GM18907 (cell line): ENCODE data around the gene TOM1.
"Not testable (repeated sequence)": the region's sequence is repeated elsewhere in the genome, so short reads cannot be mapped to it uniquely, and the experiment has no call there.

ENCODE experiments used
- ATAC-seq: cut with Tn5 transposase; IDR thresholded peaks from one replicate; pipeline ENCODE4 v1.9.1; 2021; ENCODE audit warnings: mild to moderate bottlenecking, moderate library complexity; ENCODE audit not compliant: unreplicated experiment

TOM1 gene

DNA sequence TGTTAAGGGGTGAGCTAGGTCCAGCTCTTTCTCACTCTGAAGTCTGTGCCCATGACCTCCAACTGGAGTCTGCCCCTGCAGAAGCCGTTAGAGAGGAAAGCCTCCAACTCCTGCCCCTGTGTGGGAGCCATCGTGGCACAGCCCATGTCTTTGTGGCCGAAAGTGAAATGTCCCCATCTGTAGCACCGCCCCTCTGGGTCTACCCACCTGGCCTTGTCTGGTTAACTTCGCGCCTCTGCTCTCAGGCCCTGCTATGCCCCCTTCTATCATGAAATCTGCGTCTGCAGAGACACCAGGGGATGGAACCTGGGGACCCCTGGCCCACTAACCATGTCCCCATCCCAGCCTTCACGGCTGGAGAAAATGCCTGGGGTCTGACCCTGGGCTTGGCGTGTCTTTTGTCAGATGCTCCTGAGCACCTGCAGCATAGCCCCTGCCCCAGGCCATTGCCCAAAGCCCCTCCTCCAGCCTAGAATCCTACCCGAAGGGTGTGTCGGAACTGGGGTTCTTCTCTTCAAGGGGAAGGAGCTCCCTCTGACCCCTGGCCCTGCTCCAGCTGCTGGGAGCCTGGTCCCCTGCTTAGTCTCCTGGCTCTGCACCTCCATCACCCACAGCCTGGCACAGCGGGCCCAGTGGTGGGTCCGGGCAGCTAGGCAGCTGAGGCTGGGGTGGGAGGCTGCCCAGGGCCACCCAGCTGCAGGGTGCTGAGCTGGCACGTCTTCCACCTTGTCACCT is 45.4 kb downstream of the TOM1 start:
- ATAC-seq = no peak

DNA sequence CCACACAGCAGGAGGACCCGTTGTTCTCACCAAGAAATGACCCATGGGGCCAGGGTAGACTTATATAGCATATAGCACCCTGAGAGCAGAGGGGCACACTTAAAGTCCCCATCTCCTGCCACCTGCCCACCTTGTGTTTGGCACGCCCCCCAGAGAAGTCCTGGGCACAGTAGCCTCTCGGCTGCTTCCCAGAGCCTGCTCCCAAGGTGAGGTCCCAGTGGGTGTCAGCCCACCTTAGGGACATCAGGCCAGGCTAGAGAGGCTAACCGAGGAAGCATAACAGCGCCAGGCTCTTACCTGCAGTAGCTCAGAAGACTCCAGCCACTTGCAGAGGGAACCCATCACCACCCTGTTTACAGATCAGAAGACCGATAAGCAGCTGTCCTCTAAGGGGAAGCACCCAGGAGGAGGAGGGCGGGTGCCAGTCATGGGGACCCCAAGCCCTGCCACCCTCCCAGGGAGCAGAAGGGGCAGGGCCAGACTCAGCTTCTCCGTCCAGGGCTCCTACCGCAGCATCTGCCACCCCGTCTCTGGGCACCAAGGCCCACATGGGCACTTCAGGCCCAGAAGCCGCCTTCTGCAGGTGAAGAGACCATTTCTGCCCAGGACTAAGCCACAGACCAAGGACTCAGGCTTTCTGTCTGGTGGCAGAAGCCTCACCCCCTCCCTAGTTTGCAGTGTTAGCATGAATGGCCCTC is 46.3 kb downstream of the TOM1 start:
- ATAC-seq = no peak

DNA sequence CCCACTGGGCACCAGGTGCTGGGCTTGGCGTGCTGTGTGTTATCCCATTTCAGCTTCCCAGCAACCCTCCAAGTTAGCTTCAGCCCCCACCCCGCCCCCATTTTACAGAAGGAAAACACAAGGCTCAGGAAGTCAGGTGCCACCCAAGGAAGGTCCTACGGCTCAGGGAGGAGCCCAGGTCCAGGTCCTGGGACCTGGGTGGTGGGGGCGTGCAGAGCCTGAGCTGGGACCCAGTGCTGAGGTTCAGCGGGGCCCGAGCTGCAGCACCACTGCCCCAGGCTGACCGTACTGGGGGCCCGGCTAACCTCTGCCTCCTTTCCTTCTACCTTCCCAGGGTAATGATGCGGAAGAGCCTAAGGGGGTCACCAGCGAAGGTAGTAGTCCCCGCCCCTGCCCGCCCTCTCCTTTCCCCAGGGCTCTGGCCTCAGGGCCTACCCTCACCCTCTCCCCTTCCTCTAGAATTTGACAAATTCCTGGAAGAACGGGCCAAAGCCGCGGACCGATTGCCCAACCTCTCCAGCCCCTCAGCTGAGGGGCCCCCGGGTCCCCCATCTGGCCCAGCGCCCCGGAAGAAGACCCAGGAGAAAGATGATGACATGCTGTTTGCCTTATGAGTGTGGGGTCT is 47.0 kb downstream of the TOM1 start:
- ATAC-seq = no peak

DNA sequence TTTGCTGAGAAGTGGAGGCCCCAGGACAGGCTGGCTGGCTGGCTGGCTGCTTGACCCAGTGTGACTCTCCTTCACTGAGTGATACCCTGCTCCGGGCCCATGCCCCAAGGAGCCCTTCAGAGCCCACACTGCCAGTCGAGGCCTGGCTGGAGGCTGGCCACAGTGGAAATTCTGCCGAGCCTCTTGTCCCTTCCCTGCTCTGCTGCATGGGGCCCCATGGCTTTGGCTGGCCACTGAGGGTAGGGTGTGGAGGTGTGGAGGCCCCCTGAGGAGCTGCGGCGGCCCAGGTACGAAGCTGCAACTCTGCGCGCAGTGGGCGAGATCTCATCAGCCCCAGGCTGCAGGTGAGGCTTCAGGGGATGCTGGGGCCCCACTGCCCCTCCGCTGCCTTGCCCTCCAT is 47.8 kb downstream of the TOM1 start:
- ATAC-seq = no peak

DNA sequence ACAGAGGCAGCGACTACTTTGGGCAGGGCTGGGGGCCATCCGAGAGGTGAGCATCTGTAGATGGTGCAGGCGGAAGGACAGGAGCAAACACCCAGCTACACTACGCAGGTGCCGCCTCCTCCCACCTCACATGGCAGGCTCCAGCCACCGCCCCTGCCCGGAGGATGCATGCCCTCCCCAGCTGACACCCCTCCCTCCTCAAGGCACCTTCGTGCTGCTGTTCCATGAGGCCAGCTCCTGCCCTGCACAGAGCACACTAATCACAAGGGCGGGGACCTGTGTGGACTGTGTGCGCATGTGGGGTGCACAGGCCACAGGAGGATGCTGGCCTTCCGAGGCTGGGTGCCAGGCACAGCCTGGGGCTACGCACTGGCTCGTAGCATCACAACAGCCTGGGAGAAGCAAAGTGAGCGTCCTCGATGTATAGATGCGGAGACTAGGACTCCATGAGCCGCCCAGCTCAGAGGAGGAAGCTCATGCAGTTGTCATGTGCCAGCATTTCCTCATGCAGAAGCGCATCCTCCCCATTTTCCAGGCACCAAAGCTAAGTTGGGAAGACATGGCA is 48.4 kb downstream of the TOM1 start:
- ATAC-seq = no peak

DNA sequence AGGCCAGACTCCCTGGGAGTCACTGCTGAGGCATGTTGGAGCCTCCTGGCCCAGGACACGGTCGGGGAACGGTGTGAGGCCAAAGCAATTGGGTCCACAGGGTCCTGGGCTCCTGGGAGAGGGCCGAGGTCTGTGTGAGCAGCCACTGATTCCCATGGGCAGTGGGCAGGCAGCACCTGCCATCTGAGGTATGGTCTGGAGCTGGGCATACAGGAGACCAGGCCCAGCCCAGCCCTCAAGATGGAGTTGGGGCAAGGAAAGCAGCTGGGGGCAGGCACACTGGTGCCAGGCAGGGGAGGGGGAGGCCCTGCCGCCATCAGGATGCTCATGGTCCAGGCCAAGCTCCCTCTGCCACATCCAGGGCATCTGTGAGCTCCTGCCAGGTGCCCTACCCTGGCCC is 49.0 kb downstream of the TOM1 start:
- no peak for ATAC-seq

DNA sequence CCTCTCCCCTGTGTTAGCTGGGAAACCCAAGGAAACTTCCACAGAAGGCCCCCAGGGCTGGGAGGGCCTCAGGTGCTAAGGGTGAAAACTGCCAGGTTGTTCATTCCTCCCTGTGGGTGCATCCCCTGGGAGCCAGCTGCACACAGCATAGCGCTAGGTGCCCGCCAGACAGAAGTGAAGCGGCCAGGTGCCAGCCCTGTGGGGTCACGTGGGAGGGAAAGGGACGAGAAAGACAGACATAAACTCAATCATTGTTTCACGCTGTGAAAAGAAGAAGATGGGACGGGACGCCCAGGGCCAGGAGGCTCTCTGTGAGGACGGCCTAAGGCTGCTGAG is 49.6 kb downstream of the TOM1 start:
- ATAC-seq = no peak

DNA sequence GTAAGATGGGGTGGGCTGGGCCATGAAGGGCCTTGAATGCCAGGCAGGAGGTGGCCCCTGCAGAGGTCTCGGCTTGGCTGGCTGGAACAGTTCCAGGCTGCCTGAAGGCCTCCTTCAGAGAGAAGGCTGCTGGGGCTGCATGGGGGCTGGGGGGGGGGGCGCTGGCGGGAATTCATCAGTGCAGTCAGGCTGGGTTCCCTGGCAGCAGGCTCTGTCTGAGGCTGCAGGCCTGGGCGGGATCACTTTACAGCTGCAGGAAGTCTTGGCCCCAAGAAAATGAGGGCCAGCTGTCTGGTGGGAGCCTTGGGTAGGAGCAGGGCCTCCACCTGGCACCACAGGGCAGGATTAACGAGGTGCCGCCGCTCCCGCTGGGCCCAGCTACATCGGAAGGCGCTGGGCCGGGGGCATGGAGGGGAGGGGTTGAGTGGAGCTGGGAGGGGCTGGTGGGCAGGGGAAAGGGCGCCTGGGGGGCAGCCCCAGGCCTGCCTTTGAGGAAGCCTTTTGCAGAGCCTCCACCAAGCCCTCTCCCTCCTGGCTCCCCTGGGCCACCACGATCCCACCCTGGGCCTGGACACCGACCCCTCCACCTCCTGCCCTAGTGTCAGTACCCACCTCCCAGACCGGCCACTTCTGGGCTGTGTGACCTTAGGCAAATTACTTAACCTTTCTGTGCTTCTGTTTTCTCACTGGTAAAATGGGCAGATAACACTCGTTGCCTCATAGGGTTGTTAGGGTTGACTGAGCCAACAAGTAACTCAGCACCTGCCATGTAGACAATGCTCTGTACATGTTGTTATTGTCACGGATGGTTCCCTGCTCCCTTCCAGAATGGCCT is 50.2 kb downstream of the TOM1 start:
- no peak for ATAC-seq

DNA sequence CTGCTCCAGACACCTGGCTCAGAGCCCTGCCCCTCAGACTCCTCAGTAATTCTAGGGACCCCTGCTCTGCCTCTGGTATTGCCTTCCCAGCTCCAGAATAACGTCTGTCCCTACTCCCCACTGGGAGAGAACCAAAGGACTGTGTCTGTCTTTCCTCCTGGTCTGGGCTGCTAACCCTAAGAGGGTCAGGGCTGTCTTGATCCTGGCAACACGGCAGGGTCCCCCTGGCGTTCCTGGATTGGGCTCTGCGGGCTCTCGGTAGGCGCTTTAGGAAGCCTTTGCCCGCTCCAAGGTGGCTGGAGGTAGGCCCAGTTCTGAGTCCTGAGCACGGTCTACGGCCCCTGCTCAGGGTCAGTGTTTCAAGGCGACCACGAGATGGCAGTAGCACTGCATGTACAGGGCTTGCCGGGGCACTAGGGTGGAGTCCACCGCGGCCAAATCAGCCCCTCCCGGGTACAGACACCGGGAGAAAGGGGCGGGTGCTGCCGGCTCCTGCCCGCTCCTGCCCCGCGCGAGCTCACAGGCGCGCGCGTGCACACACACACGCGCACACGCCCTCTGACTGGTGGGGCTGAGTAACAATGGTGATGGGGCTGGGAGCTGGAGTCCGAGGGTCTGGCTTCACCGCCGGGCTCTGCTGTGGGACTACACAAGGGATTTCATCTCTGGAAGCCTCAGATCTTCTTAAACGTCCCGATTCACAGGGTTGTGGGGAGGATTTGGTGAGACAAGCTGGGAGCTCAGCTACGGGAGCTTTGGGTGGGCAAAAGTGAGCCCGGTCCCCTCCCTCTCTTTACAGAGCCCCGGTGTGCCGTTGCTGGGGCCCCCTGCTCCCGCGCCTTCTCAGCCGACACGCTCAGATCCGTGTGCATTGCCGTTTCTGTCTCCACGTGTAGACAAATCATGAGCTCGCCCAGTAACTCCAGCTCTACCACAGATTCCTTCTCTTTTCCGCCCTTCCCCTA is 51.1 kb downstream of the TOM1 start:
- ATAC-seq = peak; percentile 75

DNA sequence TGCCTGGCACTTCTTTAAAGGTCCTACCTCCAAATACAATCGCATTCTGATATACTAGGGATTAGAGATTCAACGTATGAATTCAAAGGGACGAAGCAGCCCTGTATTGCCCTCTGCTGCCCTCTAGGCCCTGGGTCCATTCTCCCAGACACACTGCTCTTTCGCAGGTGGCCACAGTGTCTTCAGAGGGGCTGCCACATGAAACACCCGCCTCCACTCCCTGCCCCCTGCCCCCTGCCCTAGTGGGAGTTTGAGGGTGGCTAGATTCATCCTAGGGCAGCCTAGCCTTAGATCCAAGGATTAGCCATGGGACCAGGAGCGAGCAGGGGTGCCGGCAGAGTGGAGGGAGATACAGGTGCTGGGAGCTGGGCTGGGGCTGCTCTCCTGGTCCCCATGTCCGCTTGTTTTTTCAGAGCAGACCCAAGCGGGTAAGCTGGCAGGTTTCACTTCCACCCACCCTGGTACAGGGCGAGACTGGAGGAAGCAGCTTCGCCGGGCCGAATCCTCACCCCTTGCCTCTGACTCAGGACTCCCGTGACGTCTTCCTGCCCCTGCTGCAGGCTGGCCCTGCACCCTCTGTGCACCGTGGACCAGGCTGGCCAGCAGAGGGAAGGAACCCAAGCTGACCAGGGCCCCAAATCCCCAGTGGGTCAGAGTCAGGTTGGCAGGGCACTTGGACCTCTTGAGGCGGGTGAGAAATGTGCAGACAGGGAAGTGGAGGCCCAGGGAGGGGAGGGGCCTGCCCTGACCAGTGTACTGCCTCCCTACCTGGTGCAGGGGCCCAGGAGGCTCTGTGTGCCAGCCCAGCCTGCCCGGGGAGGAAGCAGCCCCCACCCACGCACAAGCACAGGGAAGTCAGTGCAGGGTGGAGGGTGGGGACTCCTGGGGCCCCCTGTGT is 52.8 kb downstream of the TOM1 start:
- ATAC-seq = peak; percentile 51

DNA sequence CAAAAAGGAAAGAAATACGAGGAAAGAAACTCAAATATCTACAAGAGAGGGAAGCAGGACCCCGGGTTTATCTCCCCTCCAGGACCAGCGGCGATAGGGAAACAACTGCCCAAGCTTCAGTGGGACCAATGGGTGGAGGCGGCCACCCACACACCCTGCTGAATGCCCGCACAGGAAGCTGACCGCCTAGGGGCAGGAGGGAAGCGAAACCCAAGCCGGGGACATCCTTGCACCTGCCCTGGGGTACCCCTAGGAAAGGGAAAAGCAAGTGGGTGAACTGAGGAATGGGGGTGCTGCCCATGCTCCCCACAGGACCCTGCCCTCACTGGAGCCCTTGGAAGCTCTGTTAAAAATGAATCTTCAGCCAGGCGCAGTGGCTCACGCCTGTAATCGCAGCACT is 53.6 kb downstream of the TOM1 start:
- no peak for ATAC-seq

DNA sequence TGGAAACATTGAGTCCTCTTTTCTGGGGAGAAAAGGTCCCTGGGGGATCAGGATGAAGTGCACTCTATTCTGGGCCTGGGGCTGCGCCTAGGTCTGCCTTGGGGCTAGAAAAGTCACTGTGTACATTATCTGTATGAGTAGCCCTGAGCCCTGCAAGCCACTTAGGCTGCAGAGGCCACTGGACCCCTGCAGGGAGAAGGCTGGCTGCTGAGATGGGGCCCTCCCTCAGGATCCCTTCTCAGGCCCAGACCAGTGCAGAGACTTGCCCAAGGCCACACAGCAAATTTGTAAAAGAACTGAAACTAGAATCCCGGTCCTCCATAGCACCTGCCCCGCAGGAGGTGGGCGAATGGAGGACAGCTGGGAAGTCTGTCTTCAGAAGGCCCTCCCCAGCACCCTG is 54.4 kb downstream of the TOM1 start:
- no peak for ATAC-seq

DNA sequence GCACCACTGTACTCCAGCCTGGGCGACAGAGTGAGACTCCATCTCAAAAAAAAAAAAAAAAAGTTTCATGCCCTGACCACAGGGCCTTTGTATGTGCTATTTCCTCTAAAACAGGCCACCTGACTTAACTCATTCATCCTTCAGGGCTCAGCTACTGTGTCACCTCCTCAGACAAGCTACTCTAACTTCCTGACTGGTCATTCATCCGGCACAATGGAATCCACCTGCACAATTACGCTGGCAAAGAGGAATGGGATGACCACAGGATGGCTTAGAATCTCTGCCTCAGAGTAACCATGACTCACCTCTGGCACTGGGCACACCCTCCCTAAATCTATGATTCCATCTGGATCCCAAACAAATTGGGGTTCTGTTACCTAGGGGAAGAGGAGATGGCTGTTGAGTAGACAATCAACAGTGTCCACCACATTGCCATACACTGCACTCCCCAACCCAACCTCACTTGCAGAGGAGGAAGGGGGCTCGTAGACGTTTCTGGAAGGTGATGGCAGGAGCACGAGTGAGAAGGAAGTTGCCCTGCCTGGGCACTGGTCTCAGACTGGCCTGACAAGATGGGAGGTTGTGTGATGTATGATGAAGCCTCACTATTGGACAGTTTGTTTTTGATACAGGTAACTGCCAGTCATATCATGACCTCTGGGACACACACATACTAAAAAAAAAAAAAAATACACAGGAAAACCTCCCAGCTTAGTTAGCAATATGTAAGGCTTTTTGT is 58.4 kb downstream of the TOM1 start:
- no peak for ATAC-seq

DNA sequence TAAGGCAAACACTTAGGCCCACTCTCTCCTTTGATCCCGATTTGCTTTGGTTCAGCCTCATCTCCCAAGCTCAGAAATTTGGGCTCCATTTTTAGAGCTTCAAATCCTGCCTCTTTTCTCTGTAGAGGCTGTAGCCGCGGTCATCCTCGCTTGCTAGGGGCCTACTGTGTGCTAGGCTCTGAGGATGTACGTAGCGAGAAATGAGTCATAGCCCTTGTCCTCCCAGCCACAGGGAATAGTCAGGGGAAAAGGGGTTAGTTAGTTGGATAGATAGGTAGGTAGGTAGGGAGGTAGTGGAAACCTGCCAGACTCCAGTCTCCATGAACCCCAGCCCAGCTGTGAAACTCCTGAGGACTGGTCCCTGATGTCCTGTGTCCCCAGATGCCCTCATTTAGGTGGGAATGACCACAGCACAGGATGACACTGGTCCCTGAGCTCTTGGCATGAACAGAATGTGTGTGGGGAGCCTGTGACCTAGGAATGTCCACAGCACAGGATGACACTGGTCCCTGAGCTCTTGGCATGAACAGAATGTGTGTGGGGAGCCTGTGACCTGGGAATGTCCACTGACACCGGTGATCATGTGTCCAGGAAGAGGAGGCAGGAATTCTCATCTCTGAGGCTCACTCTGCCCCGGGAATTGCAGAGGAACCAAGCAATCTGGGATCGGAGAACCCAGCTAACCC is 59.8 kb downstream of the TOM1 start:
- ATAC-seq = no peak

DNA sequence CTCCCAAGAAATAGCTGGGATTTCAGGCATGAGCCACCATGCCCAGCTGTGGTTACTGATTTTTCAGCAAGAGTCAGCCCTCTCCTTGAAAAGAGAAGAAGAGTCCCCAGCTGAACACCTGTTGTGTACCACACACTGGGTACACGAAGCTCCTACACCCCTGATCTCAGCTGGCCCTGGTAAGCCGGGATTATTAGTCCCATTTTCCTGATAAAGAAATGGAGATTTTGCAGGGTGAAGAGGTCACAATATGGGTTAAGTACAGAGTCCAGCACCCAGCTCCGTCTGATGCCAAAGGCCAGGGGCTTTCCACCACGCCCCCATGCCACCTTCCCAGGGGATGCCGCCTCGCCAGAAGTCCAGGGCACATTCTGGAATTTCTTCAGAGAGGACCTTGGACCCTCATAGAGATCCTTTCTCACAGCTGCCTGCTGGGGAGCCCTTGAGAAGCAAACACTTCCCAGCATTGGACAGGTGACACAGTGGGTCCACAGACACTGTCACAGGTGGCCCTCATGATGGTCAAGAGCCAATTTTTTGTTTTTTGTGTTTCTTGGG is 61.4 kb downstream of the TOM1 start:
- ATAC-seq = no peak

DNA sequence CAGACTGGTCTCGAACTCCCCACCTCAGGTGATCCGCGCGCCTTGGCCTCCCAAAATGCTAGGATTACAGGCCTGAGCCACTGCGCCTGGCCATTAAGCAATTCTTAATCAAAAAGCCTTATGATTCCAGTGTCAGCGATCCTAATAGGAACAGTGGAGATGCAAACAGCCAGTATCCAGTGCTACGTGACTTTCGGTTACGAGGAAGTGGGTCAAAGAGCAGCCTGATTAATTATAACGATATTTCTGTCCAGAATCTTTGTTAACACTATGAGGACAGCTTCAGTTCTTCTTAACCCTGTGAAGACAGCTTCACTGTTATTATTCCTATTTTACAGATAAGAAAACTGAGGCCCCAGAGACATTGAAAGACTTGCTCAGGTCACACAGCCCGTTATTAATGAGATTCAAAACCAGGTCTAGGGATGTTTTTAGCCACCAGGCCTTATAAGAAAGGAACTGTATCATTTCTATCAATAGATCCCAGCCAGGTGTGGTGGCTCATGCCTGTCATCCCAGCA is 63.9 kb downstream of the TOM1 start:
- no peak for ATAC-seq

DNA sequence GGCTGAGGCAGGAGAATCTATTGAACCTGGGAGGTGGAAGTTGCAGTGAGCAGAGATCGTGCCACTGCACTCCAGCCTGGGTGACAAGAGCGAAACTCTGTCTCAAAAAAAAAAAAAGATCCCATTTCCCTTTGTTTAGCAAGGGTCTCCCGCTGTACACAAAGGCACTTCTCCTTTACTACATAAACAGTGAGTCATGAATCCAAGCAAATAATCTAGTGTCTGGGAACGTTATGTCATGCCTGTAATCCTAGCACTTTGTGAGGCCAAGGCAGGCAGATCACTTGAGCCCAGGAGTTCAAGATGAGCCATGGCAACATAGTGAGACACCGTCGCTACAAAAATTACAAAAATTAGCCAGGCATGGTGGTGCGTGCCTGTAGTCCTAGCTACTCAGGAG is 64.5 kb downstream of the TOM1 start:
- not testable (repeated sequence) for ATAC-seq
